Stomach (tissue), 9 donors: Measurements from ENCODE around the gene TBCD. TPM values are rescaled to one million over a fixed set of nuclear protein-coding genes. Genes with fewer than 3 reads are reported as not detected.
A peak's percentile ranks its signal among the peaks of the same experiment; 100 is the strongest.

Source experiments
- DNase-seq, 2 donors: peaks; one replicate each; pipeline versions ENCODE4 v3.0.0 to v3.0.0-alpha.2; 2013 to 2019
- H3K27ac ChIP-seq, 5 donors: fragments of 200-600 bp in 4 of 5; sonication (generic) in 4 of 5; one replicate each; pipeline ENCODE4 v1.5.1; 2013 to 2019; ENCODE audit warnings: mild to moderate bottlenecking in 1 of 5, moderate library complexity in 1 of 5
- H3K27me3 ChIP-seq, 3 donors: fragments of 200-600 bp; sonication (generic); one replicate each; pipeline ENCODE4 v1.5.1; 2017 to 2019; ENCODE audit warnings: mixed run types in 1 of 3
- H3K36me3 ChIP-seq, 4 donors: fragments of 200-600 bp; sonication (generic); 1 replicate in 3 of 4; 2 replicates in 1 of 4; pipeline ENCODE4 v1.5.1; 2016 to 2019
- H3K4me1 ChIP-seq, 4 donors: fragments of 200-600 bp; sonication (generic); one replicate each; pipeline ENCODE4 v1.5.1; 2016 to 2019
- H3K4me3 ChIP-seq, 4 donors: fragments of 200-600 bp; sonication (generic) in 3 of 4; one replicate each; pipeline ENCODE4 v1.5.1; 2016 to 2019; ENCODE audit warnings: mild to moderate bottlenecking in 1 of 4
- H3K9me3 ChIP-seq, 4 donors: fragments of 200-600 bp; sonication (generic); one replicate each; pipeline ENCODE4 v1.5.1; 2016 to 2019
- CTCF ChIP-seq, 7 experiments: fragments of 450-650 bp in 4 of 7; fragments of 200-600 bp in 3 of 7; sonication (generic) in 3 of 7; IDR thresholded peaks; one replicate each; pipeline ENCODE4 v1.5.1; 2016 to 2019; ENCODE audit warnings: antibody characterized with exemption in 7 of 7, control low read depth in 2 of 7, mild to moderate bottlenecking in 1 of 7
- EP300 ChIP-seq: sonication (generic); formaldehyde crosslinking; IDR thresholded peaks from one replicate; pipeline ENCODE4 v1.6.1; 2017; ENCODE audit warnings: antibody characterized with exemption
- POLR2A ChIP-seq, 4 donors: fragments of 450-650 bp; IDR thresholded peaks; one replicate each; pipeline ENCODE4 v1.6.1; 2016; ENCODE audit warnings: antibody characterized with exemption in 4 of 4, control low read depth in 2 of 4, mild to moderate bottlenecking in 1 of 4, moderate library complexity in 1 of 4
- POLR2AphosphoS5 ChIP-seq, 3 donors: sonication (generic); formaldehyde crosslinking; IDR thresholded peaks; one replicate each; pipeline ENCODE4 v1.6.1; 2016; ENCODE audit warnings: antibody characterized with exemption in 3 of 3
- WGBS, 5 donors: extraction: QIAGEN DNeasy Blood & Tissue Kit in 3 of 5; methylation state at CpG; one replicate each; pipeline versions ENCODE4 v1.1.5 to v1.1.7; 2013 to 2018; 5-methylcytosine and 5-hydroxymethylcytosine counted together
- intact Hi-C: fragments of 100-400 bp; cut with DNase I; formaldehyde crosslinking; loops from one replicate; pipeline ENCODE4 v1.15.1; 2023; ENCODE audit warnings: low total_unique reads
- polyA plus RNA-seq, 3 donors: library from polyadenylated mRNA; stranded (reverse); fragments of 200-250 nt; gene quantifications; one replicate each; pipeline ENCODE4 v1.2.3, GENCODE V29; 2013
- total RNA-seq, 5 donors: library from RNA; depleted of rRNA; stranded (reverse); fragments of >200 nt; gene quantifications; one replicate each; pipeline versions ENCODE4 v1.1.0 to v1.2.3, GENCODE V29; 2014 to 2016
- donor health status: healthy with polysubstance abuse.
- donor health status: Bipolar disorder and iron deficiency.
- donor health status: healthy.

The TBCD gene
- total and polyA plus RNA-seq, 8 donors, result 51.2 to 155 (median 101) TPM

GRCh38 chr17:82913304-82914043, 161.6 kb downstream of the TBCD start:
- H3K27me3 ChIP-seq, result no peaks in the 10 kb centered on the region
- H3K4me3 ChIP-seq, result no peak overlapping the region
- DNase-seq, result peak in 1 of 2 donors; percentile 44
- H3K27ac ChIP-seq, result no peak overlapping the region
- WGBS, 5 donors, result 83 to 91% (median 84%) methylated on average over 42 to 44 of the region's 44 CpGs
- peaks cover 0 to 62% (median 43%) of the 10 kb centered on the region in 4 donors for H3K36me3 ChIP-seq
- intact Hi-C loops, result loop anchor here (5.0 kb wide), 2 partner anchors 36 to 131 kb away; no protein-coding TSS in a partner anchor
- H3K4me1 ChIP-seq, result peaks cover 0 to 21% (median 18%) of the 10 kb centered on the region in 4 donors
- TF ChIP-seq POLR2AphosphoS5 (IDR thresholded peaks at IDR 0.05) (no peak), CTCF (IDR thresholded peaks at IDR 0.05) (peak in 4 of 7 experiments; percentile 12 to 57 (median 24))
- no peaks in the 10 kb centered on the region for H3K9me3 ChIP-seq

- H3K27me3 ChIP-seq, result no peaks in the 10 kb centered on the region
- TF ChIP-seq EP300, result no peak
- no peak for TF ChIP-seq POLR2A (IDR thresholded peaks at IDR 0.05)
- no peak for TF ChIP-seq POLR2AphosphoS5 (IDR thresholded peaks at IDR 0.05)
- TF ChIP-seq CTCF (IDR thresholded peaks at IDR 0.05), result peak in 5 of 7 experiments; percentile 27 to 86 (median 55)
- H3K4me1 ChIP-seq, result peaks cover 0 to 21% (median 16%) of the 10 kb centered on the region in 4 donors
- WGBS, 5 donors, result 23 to 47% (median 31%) methylated on average over 15 to 19 of the region's 19 CpGs
- no peaks in the 10 kb centered on the region for H3K9me3 ChIP-seq
- H3K4me3 ChIP-seq, result no peak overlapping the region
- peak overlapping the region in 1 of 5 donors; percentile 17 for H3K27ac ChIP-seq
- intact Hi-C loops, result loop anchor here (5.0 kb wide), 2 partner anchors 37 to 132 kb away; no protein-coding TSS in a partner anchor
- peak in 1 of 2 donors; percentile 59 for DNase-seq
- H3K36me3 ChIP-seq, result peaks cover 0 to 69% (median 50%) of the 10 kb centered on the region in 4 donors
Measured at GRCh38 chr17:82914375-82914774, 162.5 kb downstream of the TBCD start.

GRCh38 chr17:82915010-82915756, 163.3 kb downstream of the TBCD start:
- H3K4me3 ChIP-seq, result no peak overlapping the region
- H3K27me3 ChIP-seq, result no peaks in the 10 kb centered on the region
- intact Hi-C loops, result no loop called here
- H3K27ac ChIP-seq, result no peak overlapping the region
- DNase-seq, result no peak
- peaks cover 0 to 14% (median 9%) of the 10 kb centered on the region in 4 donors for H3K4me1 ChIP-seq
- peaks cover 0 to 71% (median 56%) of the 10 kb centered on the region in 4 donors for H3K36me3 ChIP-seq
- 90 to 96% (median 93%) methylated on average over 32 of the region's 32 CpGs for WGBS, 5 donors
- TF ChIP-seq CTCF (IDR thresholded peaks at IDR 0.05), result no peak
- TF ChIP-seq POLR2AphosphoS5 (IDR thresholded peaks at IDR 0.05), result no peak
- no peak for TF ChIP-seq POLR2A (IDR thresholded peaks at IDR 0.05)
- no peak for TF ChIP-seq EP300
- H3K9me3 ChIP-seq, result no peaks in the 10 kb centered on the region

GRCh38 chr17:82915757-82916027, 163.8 kb downstream of the TBCD start:
- Histone ChIP-seq H3K27ac (no peak overlapping the region), H3K4me3 (no peak overlapping the region), H3K36me3 (peaks cover 0 to 71% (median 56%) of the 10 kb centered on the region in 4 donors)

More at GRCh38 chr17:82915757-82916027, 163.8 kb downstream of the TBCD start:
- H3K9me3 ChIP-seq, result no peaks in the 10 kb centered on the region
- no peak for DNase-seq
- H3K4me1 ChIP-seq, result peaks cover 0 to 12% (median 9%) of the 10 kb centered on the region in 4 donors
- WGBS, 5 donors, result 85 to 93% (median 91%) methylated on average over 11 of the region's 11 CpGs
- intact Hi-C loops, result no loop called here
- H3K27me3 ChIP-seq, result no peaks in the 10 kb centered on the region
- no peak for TF ChIP-seq POLR2AphosphoS5 (IDR thresholded peaks at IDR 0.05)
- no peak for TF ChIP-seq EP300
- TF ChIP-seq POLR2A (IDR thresholded peaks at IDR 0.05), result no peak
- TF ChIP-seq CTCF (IDR thresholded peaks at IDR 0.05), result no peak
